Measurements from ENCODE around the gene PPP1R11. TPM values are rescaled to one million over a fixed set of nuclear protein-coding genes. Genes with fewer than 3 reads are reported as not detected.

PPP1R11 gene
- total RNA-seq, 6 experiments from 2014 or later: 22.9 to 37.2 (median 25.7) TPM

- Histone ChIP-seq H3K9me3 (no peaks in the 10 kb centered on the region), H3K27me3 (peaks cover 0 to 9% of the 10 kb centered on the region in 2 donors), H3K27ac (no peak overlapping the region), H3K36me3 (no peaks in the 10 kb centered on the region), H3K4me3 (no peak overlapping the region), H3K4me1 (peaks cover 0 to 29% (median 4%) of the 10 kb centered on the region in 4 donors)
- intact Hi-C loops (cut with DNase I): no loop called here
- TF ChIP-seq CTCF (IDR thresholded peaks at IDR 0.05) (no peak), POLR2A (IDR thresholded peaks at IDR 0.05) (no peak)
- ATAC-seq (no peak), DNase-seq (peak in 2 of 3 donors; percentile 47 to 55)
- 31% methylated on average over 20 of the region's 68 CpGs for WGBS (ENCODE audit: insufficient coverage, low coverage, low lambda C conversion rate, missing lambda C conversion rate)
Observed at GRCh38 chr6:30071081-30071818, 4.3 kb downstream of the PPP1R11 start.

GRCh38 chr6:30071858-30072257 lies 4.9 kb downstream of the PPP1R11 start:
- ATAC-seq (no peak), DNase-seq (no peak)
- Histone ChIP-seq H3K36me3 (no peaks in the 10 kb centered on the region), H3K27ac (no peak overlapping the region), H3K27me3 (peaks cover 0 to 9% of the 10 kb centered on the region in 2 donors), H3K9me3 (no peaks in the 10 kb centered on the region), H3K4me3 (no peak overlapping the region), H3K4me1 (peaks cover 0 to 27% (median 4%) of the 10 kb centered on the region in 4 donors)
- intact Hi-C loops (cut with DNase I): no loop called here
- TF ChIP-seq CTCF (IDR thresholded peaks at IDR 0.05) (no peak), POLR2A (IDR thresholded peaks at IDR 0.05) (no peak)
- 23% methylated on average over 3 of the region's 3 CpGs for WGBS (ENCODE audit: insufficient coverage, low coverage, low lambda C conversion rate, missing lambda C conversion rate)

- ATAC-seq (no peak), DNase-seq (no peak)
- H3K9me3 ChIP-seq: no peaks in the 10 kb centered on the region
- no peak overlapping the region for H3K27ac ChIP-seq
- intact Hi-C loops (cut with DNase I): no loop called here
- H3K36me3 ChIP-seq: no peaks in the 10 kb centered on the region
- TF ChIP-seq POLR2A (IDR thresholded peaks at IDR 0.05) (no peak), CTCF (IDR thresholded peaks at IDR 0.05) (no peak)
- H3K4me3 ChIP-seq: no peak overlapping the region
- H3K4me1 ChIP-seq: peaks cover 0 to 19% (median 0%) of the 10 kb centered on the region in 4 donors
- H3K27me3 ChIP-seq: peaks cover 0 to 9% of the 10 kb centered on the region in 2 donors
- WGBS (ENCODE audit: insufficient coverage, low coverage, low lambda C conversion rate, missing lambda C conversion rate): 28% methylated on average over 6 of the region's 7 CpGs
Observed at GRCh38 chr6:30073489-30074235, 6.7 kb downstream of the PPP1R11 start.

- no peak overlapping the region for H3K4me3 ChIP-seq
- no peak for ATAC-seq
Observed at GRCh38 chr6:30074331-30075093, 7.5 kb downstream of the PPP1R11 start.

More at GRCh38 chr6:30074331-30075093, 7.5 kb downstream of the PPP1R11 start:
- Histone ChIP-seq H3K4me1 (peaks cover 0 to 19% (median 0%) of the 10 kb centered on the region in 4 donors), H3K27me3 (peaks cover 0 to 9% of the 10 kb centered on the region in 2 donors), H3K36me3 (no peaks in the 10 kb centered on the region), H3K27ac (no peak overlapping the region), H3K9me3 (no peaks in the 10 kb centered on the region)
- no peak for DNase-seq
- TF ChIP-seq POLR2A (IDR thresholded peaks at IDR 0.05) (no peak), CTCF (IDR thresholded peaks at IDR 0.05) (no peak)
- WGBS (ENCODE audit: insufficient coverage, low coverage, low lambda C conversion rate, missing lambda C conversion rate): 3% methylated on average over 29 of the region's 37 CpGs
- intact Hi-C loops (cut with DNase I): no loop called here

Measured in right lobe of liver (tissue), 6 donors.